DND-41 (cell line): ENCODE data around the gene PTPRN2.

Experiments
- ATAC-seq: fragments of 200-7000 bp; cut with Tn5 transposase; 3 replicates; pipeline ENCODE4 v1.9.1; 2021; ENCODE audit warnings: low read depth; ENCODE audit not compliant: insufficient read depth
- DNase-seq: peaks from one replicate; pipeline ENCODE4 v3.0.0-alpha.2; 2020
- H2AFZ ChIP-seq: 2 replicates; pipeline ENCODE4 v1.6.0; 2012; ENCODE audit warnings: low read depth, low read length
- H3K27ac ChIP-seq: 2 replicates; pipeline ENCODE4 v1.5.1; 2012; ENCODE audit warnings: low read length, inconsistent platforms
- H3K27me3 ChIP-seq: fragments of 200-600 bp; sonication (generic); 2 replicates; pipeline ENCODE4 v1.6.0; 2012; ENCODE audit warnings: low read length, mild to moderate bottlenecking, inconsistent platforms; ENCODE audit not compliant: insufficient read depth, poor library complexity
- H3K36me3 ChIP-seq: 2 replicates; pipeline ENCODE4 v1.5.1; 2012; ENCODE audit warnings: low read length, inconsistent platforms; ENCODE audit not compliant: insufficient read depth
- H3K4me1 ChIP-seq: 2 replicates; pipeline ENCODE4 v1.5.1; 2012; ENCODE audit warnings: mild to moderate bottlenecking, low read length; ENCODE audit not compliant: insufficient read depth
- H3K4me2 ChIP-seq: 2 replicates; pipeline ENCODE4 v1.6.0; 2012; ENCODE audit warnings: mild to moderate bottlenecking, moderate library complexity, low read length, inconsistent platforms; ENCODE audit not compliant: insufficient read depth
- H3K4me3 ChIP-seq, 2 experiments: fragments of 200-600 bp in 1 of 2; shearing (Covaris generic) in 1 of 2; 2 replicates each; pipeline ENCODE4 v1.5.1; 2012 to 2016; ENCODE audit warnings: inconsistent platforms in 2 of 2, low read length in 2 of 2, mild to moderate bottlenecking in 2 of 2, low read depth in 1 of 2, moderate library complexity in 1 of 2
- H3K79me2 ChIP-seq: 2 replicates; pipeline ENCODE4 v1.6.0; 2012; ENCODE audit warnings: low read length, inconsistent platforms; ENCODE audit not compliant: insufficient read depth
- H3K9ac ChIP-seq: 2 replicates; pipeline ENCODE4 v1.6.0; 2012; ENCODE audit warnings: low read depth, mild to moderate bottlenecking, inconsistent platforms, low read length, moderate library complexity
- H3K9me3 ChIP-seq: 2 replicates; pipeline ENCODE4 v1.5.1; 2012; ENCODE audit warnings: low read length, moderate library complexity, mild to moderate bottlenecking, inconsistent platforms; ENCODE audit not compliant: insufficient read depth, severe bottlenecking
- H4K20me1 ChIP-seq: 2 replicates; pipeline ENCODE4 v1.6.0; 2012; ENCODE audit warnings: low read length; ENCODE audit not compliant: insufficient read depth
- EZH2 ChIP-seq: IDR thresholded peaks from 3 replicates; pipeline ENCODE4 v1.6.1; 2012; ENCODE audit warnings: borderline replicate concordance, low read depth, mild to moderate bottlenecking, moderate library complexity, low read length, inconsistent platforms; ENCODE audit not compliant: severe bottlenecking
- TF ChIP-seq, protein P1 (sequence below): IDR thresholded peaks from 2 replicates; pipeline ENCODE4 v1.5.1; 2012; ENCODE audit warnings: borderline replicate concordance, low read length, moderate library complexity, mild to moderate bottlenecking; ENCODE audit not compliant: poor library complexity, severe bottlenecking; ENCODE audit errors: extremely low read depth

PTPRN2 gene

DNA sequence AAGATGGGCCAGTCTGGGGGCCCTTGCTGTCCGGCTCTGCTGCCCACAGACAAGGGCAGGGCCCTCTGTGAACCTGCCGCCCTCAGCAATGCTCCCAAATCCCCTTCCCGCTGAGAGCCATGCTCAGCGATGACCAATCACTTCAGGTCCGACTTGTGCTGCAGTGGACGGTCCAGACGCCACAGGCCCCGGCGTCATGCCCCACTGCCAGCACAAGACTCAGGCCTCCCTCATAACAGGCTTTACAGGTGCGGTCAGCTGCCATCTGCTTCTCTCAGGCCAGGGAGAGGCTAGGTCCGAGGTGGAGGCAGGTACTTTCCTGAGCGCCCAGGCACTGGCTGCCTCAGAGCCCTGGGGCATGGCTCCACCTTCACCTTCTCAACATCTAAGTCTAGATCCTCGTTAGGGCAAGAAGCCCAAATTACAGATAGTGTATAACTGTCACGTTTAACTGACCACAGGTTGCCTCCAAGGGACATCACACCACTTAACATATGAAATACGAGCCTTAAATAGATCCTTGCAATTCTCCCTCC lies 393.2 kb downstream of the PTPRN2 start:
- no peak overlapping the region for H2AFZ ChIP-seq
- no peak for ATAC-seq
- peaks cover 22% of the 10 kb centered on the region for H3K9me3 ChIP-seq
- no peak overlapping the region for H3K9ac ChIP-seq
- no peak for DNase-seq
- TF ChIP-seq, protein P1, sequence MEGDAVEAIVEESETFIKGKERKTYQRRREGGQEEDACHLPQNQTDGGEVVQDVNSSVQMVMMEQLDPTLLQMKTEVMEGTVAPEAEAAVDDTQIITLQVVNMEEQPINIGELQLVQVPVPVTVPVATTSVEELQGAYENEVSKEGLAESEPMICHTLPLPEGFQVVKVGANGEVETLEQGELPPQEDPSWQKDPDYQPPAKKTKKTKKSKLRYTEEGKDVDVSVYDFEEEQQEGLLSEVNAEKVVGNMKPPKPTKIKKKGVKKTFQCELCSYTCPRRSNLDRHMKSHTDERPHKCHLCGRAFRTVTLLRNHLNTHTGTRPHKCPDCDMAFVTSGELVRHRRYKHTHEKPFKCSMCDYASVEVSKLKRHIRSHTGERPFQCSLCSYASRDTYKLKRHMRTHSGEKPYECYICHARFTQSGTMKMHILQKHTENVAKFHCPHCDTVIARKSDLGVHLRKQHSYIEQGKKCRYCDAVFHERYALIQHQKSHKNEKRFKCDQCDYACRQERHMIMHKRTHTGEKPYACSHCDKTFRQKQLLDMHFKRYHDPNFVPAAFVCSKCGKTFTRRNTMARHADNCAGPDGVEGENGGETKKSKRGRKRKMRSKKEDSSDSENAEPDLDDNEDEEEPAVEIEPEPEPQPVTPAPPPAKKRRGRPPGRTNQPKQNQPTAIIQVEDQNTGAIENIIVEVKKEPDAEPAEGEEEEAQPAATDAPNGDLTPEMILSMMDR: no peak
- no peak for TF ChIP-seq EZH2
- H3K27me3 ChIP-seq: no peaks in the 10 kb centered on the region
- H4K20me1 ChIP-seq: no peaks in the 10 kb centered on the region
- H3K4me1 ChIP-seq: no peaks in the 10 kb centered on the region
- no peaks in the 10 kb centered on the region for H3K79me2 ChIP-seq
- H3K27ac ChIP-seq: no peak overlapping the region
- H3K4me2 ChIP-seq: no peak overlapping the region
- H3K36me3 ChIP-seq: no peaks in the 10 kb centered on the region
- no peak overlapping the region for H3K4me3 ChIP-seq

DNA sequence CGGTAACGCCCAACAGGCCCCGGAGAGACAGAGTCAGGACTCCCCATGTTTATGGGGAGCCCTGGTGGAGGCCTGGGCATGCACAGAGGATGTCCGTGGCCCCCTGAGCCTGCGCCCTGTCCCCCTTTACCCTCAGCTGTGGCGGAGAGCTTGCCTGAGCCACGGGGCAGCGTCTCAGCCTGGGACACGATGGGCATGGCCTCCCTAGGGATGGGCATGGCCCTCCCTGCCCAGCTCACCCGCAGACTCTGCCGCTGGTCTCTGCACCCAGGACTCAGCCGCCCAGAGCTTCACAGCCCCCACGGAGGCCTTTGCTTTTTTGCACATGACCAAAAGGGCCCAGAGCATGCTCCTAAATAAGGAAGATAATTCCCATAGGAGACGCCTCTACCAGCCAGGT lies 394.2 kb downstream of the PTPRN2 start:
- ATAC-seq: no peak
- TF ChIP-seq, protein P1: no peak
- no peak for TF ChIP-seq EZH2
- no peak overlapping the region for H2AFZ ChIP-seq

DNA sequence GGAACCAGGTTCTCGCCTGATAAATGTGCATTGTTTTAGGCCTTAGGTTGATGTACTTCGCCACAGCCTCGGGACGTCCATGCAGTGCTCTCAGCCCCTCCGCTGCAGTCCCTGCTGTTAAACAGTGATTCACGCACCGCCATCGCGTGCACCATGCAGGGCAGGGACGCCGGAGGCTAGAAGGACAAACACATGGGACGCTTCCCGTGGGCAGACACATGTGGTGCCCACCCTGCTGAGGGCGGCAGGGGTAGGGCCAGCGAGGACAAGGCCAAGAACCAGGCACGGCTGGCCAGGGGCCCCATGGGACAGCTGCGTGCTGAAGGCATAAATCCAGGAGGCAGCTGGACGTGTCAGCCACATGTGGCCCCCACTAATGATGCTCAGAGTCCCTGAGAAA lies 394.7 kb downstream of the PTPRN2 start:
- ATAC-seq: no peak
- Histone ChIP-seq H3K4me2 (no peak overlapping the region), H3K27me3 (no peaks in the 10 kb centered on the region), H3K79me2 (no peaks in the 10 kb centered on the region), H3K36me3 (no peaks in the 10 kb centered on the region), H3K4me3 (no peak overlapping the region), H3K9me3 (peaks cover 22% of the 10 kb centered on the region), H2AFZ (no peak overlapping the region), H3K27ac (no peak overlapping the region), H4K20me1 (no peaks in the 10 kb centered on the region), H3K9ac (no peak overlapping the region), H3K4me1 (no peaks in the 10 kb centered on the region)
- no peak for DNase-seq
- TF ChIP-seq, protein P1: no peak
- no peak for TF ChIP-seq EZH2

More for the DNA sequence above, 394.2 kb downstream of the PTPRN2 start:
- H3K79me2 ChIP-seq: no peaks in the 10 kb centered on the region
- H3K9ac ChIP-seq: no peak overlapping the region
- no peak overlapping the region for H3K27ac ChIP-seq
- no peak overlapping the region for H3K4me3 ChIP-seq
- no peaks in the 10 kb centered on the region for H3K4me1 ChIP-seq
- H3K9me3 ChIP-seq: peaks cover 22% of the 10 kb centered on the region
- H3K36me3 ChIP-seq: no peaks in the 10 kb centered on the region
- H3K27me3 ChIP-seq: no peaks in the 10 kb centered on the region
- H3K4me2 ChIP-seq: no peak overlapping the region
- no peaks in the 10 kb centered on the region for H4K20me1 ChIP-seq
- DNase-seq: no peak
